Astrocyte (in vitro differentiated cells and primary cell): Measurements from ENCODE around the gene ANXA1.

Experiments used
- CTCF ChIP-seq: IDR thresholded peaks from 2 replicates; pipeline ENCODE4 v1.5.1; 2011; ENCODE audit warnings: low read depth, mild to moderate bottlenecking, inconsistent platforms, low read length, moderate library complexity; ENCODE audit not compliant: insufficient read depth
- EZH2 ChIP-seq: IDR thresholded peaks from 2 replicates; pipeline ENCODE4 v1.6.1; 2012; ENCODE audit warnings: mild to moderate bottlenecking, low read length, inconsistent platforms; ENCODE audit not compliant: insufficient read depth

DNA sequence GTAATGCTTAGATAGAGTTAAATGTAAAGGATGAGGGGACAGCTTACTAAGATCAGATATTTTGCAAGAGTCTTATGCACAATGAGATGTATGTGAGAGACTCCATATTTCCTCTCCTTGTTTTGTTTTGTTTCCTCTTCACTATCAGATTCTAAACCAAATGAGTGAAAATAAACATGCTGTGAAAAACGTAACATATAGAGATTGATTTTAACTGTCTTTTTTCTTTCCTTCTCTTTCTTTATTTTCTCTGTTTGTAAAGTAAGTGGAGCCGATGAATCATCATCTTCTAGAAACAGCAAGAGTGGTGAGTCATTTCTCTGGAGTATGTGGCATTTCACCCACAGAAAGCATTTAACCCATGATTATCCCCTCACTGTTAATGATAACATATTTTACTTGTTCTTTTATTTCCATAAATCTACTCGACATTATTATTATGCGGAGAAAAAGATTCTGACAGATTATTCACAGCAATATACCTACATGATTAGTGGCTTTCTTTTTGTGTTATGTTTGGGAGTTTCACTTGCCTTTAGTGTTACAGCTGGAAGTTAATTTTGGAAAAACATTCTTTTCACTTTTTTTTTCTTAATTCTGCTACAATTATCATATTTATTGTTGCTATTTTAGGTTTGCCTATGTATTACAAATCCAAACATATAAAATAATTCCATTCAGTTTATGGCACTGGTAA is 2.1 kb upstream of the ANXA1 start:
- TF ChIP-seq CTCF (no peak), EZH2 (no peak)
